NCI-H510A treated with DMSO at 0.1 percent for 48 hours (cell line): ENCODE measurements around the gene MCOLN1.

Experiments used
- DNase-seq: peaks from one replicate; lab custom pipeline; 2025; lab: John Stamatoyannopoulos, UW

MCOLN1 gene

GRCh38 chr19:7504684-7505083 lies 17.7 kb upstream of the MCOLN1 start:
- DNase-seq, result no peak

- peak; percentile 72 for DNase-seq
Measured at GRCh38 chr19:7505288-7505681, 17.1 kb upstream of the MCOLN1 start.

- no peak for DNase-seq
Measured at GRCh38 chr19:7505682-7506384, 16.6 kb upstream of the MCOLN1 start.

GRCh38 chr19:7506385-7507328 lies 15.8 kb upstream of the MCOLN1 start:
- DNase-seq, result no peak

GRCh38 chr19:7507884-7508283 lies 14.5 kb upstream of the MCOLN1 start:
- DNase-seq, result no peak

- DNase-seq, result no peak
Measured at GRCh38 chr19:7509625-7510024, 12.8 kb upstream of the MCOLN1 start.

- no peak for DNase-seq
Measured at GRCh38 chr19:7512400-7512851, 10.0 kb upstream of the MCOLN1 start.

- DNase-seq, result no peak
Measured at GRCh38 chr19:7513809-7514642, 8.4 kb upstream of the MCOLN1 start.

GRCh38 chr19:7515110-7515644 lies 7.2 kb upstream of the MCOLN1 start:
- DNase-seq, result no peak

- DNase-seq, result peak; percentile 76
Measured at GRCh38 chr19:7515645-7516151, 6.7 kb upstream of the MCOLN1 start, which contains the start of gene ZNF358. ZNF358 (plus strand) TSS chr19:7516103; CDS start chr19:7519243, 3,140 bp downstream.

- no peak for DNase-seq
Measured at GRCh38 chr19:7516333-7516732, 6.1 kb upstream of the MCOLN1 start.

- DNase-seq, result no peak
Measured at GRCh38 chr19:7516878-7517277, 5.5 kb upstream of the MCOLN1 start.

GRCh38 chr19:7519361-7520130 lies 2.9 kb upstream of the MCOLN1 start:
- no peak for DNase-seq

GRCh38 chr19:7520131-7521051 lies 2.0 kb upstream of the MCOLN1 start:
- no peak for DNase-seq

GRCh38 chr19:7521551-7522071 lies 813 bp upstream of the MCOLN1 start:
- no peak for DNase-seq

- no peak for DNase-seq
Measured at GRCh38 chr19:7522923-7523667, 671 bp downstream of the MCOLN1 start.

- no peak for DNase-seq
Measured at GRCh38 chr19:7524523-7524922, 2.1 kb downstream of the MCOLN1 start.

- no peak for DNase-seq
Measured at GRCh38 chr19:7524992-7525739, 2.7 kb downstream of the MCOLN1 start.
